GM18907 (cell line): ENCODE measurements around the gene DCK.
"Not testable (repeated sequence)": the region's sequence is repeated elsewhere in the genome, so short reads cannot be mapped to it uniquely, and the experiment has no call there.

ENCODE experiments used
- ATAC-seq: cut with Tn5 transposase; IDR thresholded peaks from one replicate; pipeline ENCODE4 v1.9.1; 2021; ENCODE audit warnings: mild to moderate bottlenecking, moderate library complexity; ENCODE audit not compliant: unreplicated experiment

Gene DCK

GRCh38 chr4:71059573-71059972, 66.1 kb downstream of the DCK start:
- not testable (repeated sequence) for ATAC-seq

GRCh38 chr4:71062436-71062835, 69.0 kb downstream of the DCK start:
- no peak for ATAC-seq

- ATAC-seq, result no peak
These were observed 70.3 kb downstream of the DCK start for GRCh38 chr4:71063711-71064110.

GRCh38 chr4:71064521-71064920, 71.1 kb downstream of the DCK start:
- no peak for ATAC-seq

GRCh38 chr4:71065991-71066510, 72.6 kb downstream of the DCK start:
- ATAC-seq, result no peak

- ATAC-seq, result no peak
These were observed 73.6 kb downstream of the DCK start for GRCh38 chr4:71066737-71067716.

- ATAC-seq, result no peak
These were observed 75.6 kb downstream of the DCK start for GRCh38 chr4:71069063-71069462.

- no peak for ATAC-seq
These were observed 76.6 kb downstream of the DCK start for GRCh38 chr4:71070015-71070414.

GRCh38 chr4:71074452-71075299, 81.2 kb downstream of the DCK start:
- ATAC-seq, result no peak
